Measurements from ENCODE around the gene ASF1A. TPM values are rescaled to one million over a fixed set of nuclear protein-coding genes. Genes with fewer than 3 reads are reported as not detected.

The ASF1A gene
- total RNA-seq, 1 donor from 2014 or later = 27.6 TPM

GRCh38 chr6:118935331-118935668 lies 41.3 kb downstream of the ASF1A start:
- Histone ChIP-seq H3K27ac (replicated peaks) (peak overlapping the region; percentile 96), H3K27me3 (ENCODE audit: low read depth) (no peaks in the 10 kb centered on the region), H3K36me3 (peaks cover 24% of the 10 kb centered on the region), H3K9me3 (replicated peaks) (no peaks in the 10 kb centered on the region), H3K4me3 (peak overlapping the region; percentile 79), H3K4me1 (peaks cover 33% of the 10 kb centered on the region)
- DNase-seq = no peak
- no peak for TF ChIP-seq CTCF (IDR thresholded peaks at IDR 0.05; ENCODE audit: borderline replicate concordance)
- intact Hi-C loops (cut with micrococcal nuclease) = no loop called here

- intact Hi-C loops (cut with micrococcal nuclease) = no loop called here
- peak overlapping the region; percentile 96 for H3K27ac ChIP-seq (replicated peaks)
- peaks cover 33% of the 10 kb centered on the region for H3K4me1 ChIP-seq
- no peak for TF ChIP-seq CTCF (IDR thresholded peaks at IDR 0.05; ENCODE audit: borderline replicate concordance)
- no peaks in the 10 kb centered on the region for H3K9me3 ChIP-seq (replicated peaks)
- no peaks in the 10 kb centered on the region for H3K27me3 ChIP-seq (ENCODE audit: low read depth)
- DNase-seq = no peak
- no peak overlapping the region for H3K4me3 ChIP-seq
- H3K36me3 ChIP-seq = peaks cover 16% of the 10 kb centered on the region
Observed at GRCh38 chr6:118935978-118936703, 42.2 kb downstream of the ASF1A start.

- H3K4me1 ChIP-seq = peaks cover 23% of the 10 kb centered on the region
- H3K27ac ChIP-seq (replicated peaks) = peak overlapping the region; percentile 55
- intact Hi-C loops (cut with micrococcal nuclease) = no loop called here
- peak; percentile 25 for DNase-seq
- no peaks in the 10 kb centered on the region for H3K36me3 ChIP-seq
- peaks cover 7% of the 10 kb centered on the region for H3K9me3 ChIP-seq (replicated peaks)
- no peak overlapping the region for H3K4me3 ChIP-seq
- TF ChIP-seq CTCF (IDR thresholded peaks at IDR 0.05; ENCODE audit: borderline replicate concordance) = no peak
- H3K27me3 ChIP-seq (ENCODE audit: low read depth) = no peaks in the 10 kb centered on the region
Observed at GRCh38 chr6:118939683-118940082, 45.7 kb downstream of the ASF1A start.

- Histone ChIP-seq H3K27ac (replicated peaks) (no peak overlapping the region), H3K36me3 (no peaks in the 10 kb centered on the region), H3K27me3 (ENCODE audit: low read depth) (no peaks in the 10 kb centered on the region), H3K4me1 (peaks cover 18% of the 10 kb centered on the region), H3K9me3 (replicated peaks) (peaks cover 18% of the 10 kb centered on the region), H3K4me3 (no peak overlapping the region)
- intact Hi-C loops (cut with micrococcal nuclease) = no loop called here
- TF ChIP-seq CTCF (IDR thresholded peaks at IDR 0.05; ENCODE audit: borderline replicate concordance) = no peak
- DNase-seq = no peak
Observed at GRCh38 chr6:118940770-118941169, 46.8 kb downstream of the ASF1A start.

GRCh38 chr6:118945217-118945616 lies 51.3 kb downstream of the ASF1A start:
- Histone ChIP-seq H3K36me3 (no peaks in the 10 kb centered on the region), H3K4me3 (no peak overlapping the region), H3K27ac (replicated peaks) (no peak overlapping the region), H3K9me3 (replicated peaks) (peaks cover 54% of the 10 kb centered on the region), H3K4me1 (no peaks in the 10 kb centered on the region), H3K27me3 (ENCODE audit: low read depth) (no peaks in the 10 kb centered on the region)
- intact Hi-C loops (cut with micrococcal nuclease) = no loop called here
- no peak for TF ChIP-seq CTCF (IDR thresholded peaks at IDR 0.05; ENCODE audit: borderline replicate concordance)
- DNase-seq = no peak
